NCI-H1105 treated with DMSO at 0.1 percent for 48 hours (cell line): Measurements from ENCODE around the gene DPP4.
"Not testable (repeated sequence)": the region's sequence is repeated elsewhere in the genome, so short reads cannot be mapped to it uniquely, and the experiment has no call there.

ENCODE experiments used
- DNase-seq: peaks from one replicate; lab custom pipeline; 2025; lab: John Stamatoyannopoulos, UW

The DPP4 gene

DNA sequence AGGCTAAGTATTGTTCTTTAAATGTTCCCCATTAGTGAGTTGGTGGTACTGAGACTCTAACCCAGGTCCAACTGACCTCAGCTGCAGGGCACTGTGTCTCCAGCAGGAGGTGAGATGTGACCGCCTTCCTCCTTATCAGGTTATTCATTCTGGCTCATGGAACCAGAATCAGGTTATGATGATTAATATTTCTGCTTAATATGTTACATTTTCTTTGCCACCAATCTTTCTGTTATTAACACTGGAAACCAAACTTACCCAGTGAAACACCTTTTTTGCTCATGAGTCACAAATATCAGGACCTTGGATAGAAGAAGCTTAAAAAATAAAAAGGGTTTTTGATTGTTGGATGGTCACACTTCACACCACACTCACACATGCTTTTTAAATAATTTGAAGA is 85.4 kb downstream of the DPP4 start:
- DNase-seq, result no peak

DNA sequence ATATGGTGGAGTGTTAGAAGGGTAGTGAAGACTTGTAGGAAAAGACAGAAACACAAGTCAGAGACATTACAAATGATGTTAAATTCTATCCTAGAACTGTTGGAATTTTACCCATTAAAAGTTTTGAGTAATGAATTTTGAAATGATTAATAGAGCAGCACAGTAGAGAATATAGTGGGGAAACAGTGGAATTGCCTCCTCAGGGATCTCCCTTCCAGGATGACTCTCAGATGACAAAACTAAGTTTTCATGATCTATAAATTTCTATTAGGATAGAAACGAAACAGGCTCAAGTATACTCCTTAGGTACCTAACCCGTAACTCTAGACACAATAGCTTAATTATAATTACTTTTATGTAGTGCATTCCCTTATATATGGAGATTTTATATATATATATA is 86.7 kb downstream of the DPP4 start:
- DNase-seq, result no peak

DNA sequence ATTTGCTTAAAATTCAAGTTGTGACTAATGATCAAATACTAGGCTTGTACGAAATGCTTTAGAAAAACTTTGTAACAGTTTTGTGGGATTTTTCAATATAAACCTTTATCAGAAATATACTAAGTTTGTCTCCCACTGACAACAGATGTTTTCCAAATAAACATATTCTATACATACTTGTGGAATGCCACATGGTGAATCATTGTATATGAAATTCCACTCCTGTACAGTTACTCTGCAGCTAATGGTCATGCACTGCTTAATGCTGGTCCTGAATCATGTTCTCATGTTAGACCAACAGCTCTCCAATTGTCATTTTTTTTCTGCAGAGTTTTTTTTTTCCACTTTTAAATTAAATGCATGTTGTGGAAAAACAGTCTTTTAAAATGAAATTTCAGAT is 90.1 kb downstream of the DPP4 start:
- no peak for DNase-seq

DNA sequence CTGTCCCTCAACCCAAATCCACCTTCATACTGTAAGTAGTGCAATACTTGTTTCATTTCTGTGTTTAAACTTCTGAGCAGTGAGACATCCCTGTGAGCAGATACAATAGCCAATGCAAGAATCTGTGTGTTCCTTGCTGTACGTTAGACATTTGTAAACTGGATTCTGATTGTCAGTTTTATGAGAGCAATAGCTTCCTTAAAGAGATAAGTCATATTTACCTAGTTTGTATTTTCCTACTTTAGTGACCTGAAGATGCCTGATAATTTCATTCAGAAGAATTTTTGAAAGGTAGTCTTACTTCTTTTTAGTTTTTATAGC is 90.7 kb downstream of the DPP4 start:
- no peak for DNase-seq

DNA sequence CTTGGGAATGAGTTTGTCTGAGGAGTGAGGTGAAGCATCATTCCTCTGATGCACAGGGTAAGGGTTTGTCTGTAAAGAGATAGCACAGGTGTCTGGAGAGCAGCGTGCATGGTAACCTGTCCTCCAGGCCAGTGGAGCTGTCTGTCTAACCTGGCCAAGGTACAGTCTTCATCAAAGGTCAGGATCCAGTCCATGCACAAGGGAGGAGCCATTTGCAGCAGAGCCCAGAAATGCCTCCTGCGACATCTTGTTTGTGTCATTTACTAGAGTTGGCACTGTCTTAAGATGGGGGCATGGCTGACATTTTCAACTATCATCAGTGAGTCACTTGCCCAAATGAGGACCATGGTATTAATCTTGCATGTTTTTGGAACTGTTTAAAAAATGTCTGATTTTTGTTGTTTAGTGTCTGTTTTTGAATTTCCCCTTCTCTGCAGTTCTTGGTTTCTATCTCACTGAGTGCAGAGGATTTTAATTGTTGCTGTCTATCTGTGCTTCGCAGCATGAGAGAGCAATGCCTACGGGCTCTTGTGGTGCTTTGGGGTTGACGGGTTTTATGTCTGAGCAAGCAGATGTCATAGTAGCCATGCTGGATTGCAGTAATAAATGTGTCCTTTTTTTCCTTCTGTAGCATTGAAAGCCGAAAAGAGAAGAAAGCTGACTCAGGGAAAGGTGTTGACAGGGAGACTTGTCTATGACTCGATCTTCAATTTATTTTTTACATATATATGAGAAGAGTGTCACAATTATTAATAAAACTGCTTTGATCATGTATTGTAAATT is 91.3 kb downstream of the DPP4 start:
- DNase-seq, result no peak

DNA sequence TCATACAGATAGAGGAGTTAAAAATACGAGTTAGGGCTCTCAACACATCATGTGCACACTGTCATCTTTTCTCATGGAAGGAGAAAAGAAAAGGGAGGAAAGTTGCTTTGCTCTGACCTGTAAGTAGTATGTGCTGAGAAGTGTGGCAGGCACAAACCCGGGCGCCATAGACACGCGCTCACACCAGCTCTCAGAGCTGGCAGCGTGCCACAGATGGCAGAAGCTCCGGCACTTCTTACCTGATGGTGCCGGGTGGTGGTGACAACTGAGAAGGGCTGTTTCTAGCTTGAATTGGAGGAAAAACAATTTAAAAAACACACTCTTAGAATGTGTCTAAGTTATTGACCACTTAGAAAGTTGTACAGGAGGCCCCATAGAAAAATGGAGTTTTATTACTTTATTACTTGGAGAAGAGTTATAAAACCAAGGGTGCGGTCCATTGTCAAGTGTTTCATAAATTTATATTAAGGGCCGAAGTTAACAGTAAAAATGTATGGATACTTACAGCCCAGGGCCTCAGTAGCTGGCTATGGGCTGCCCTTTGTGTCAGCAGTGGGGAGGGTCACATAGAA is 92.2 kb downstream of the DPP4 start:
- DNase-seq, result peak; percentile 47

DNA sequence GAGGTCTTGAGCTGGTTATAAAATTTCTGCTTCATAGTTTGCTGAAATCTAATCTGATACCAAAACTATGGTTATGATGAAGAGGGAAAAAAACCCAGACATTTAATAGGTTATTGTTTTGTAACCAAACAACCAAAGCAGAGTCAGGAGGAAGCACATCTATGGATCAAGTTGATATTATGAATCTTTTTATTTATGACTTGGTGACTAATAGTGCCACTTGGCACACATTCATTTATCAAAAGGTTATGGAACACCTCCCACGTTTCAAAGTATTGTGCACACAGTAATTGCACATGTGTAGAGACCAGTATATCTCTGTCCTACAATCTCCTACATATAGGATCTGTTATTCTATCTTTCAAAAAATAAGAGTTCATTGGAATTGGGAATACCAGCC is 93.0 kb downstream of the DPP4 start:
- DNase-seq, result no peak

DNA sequence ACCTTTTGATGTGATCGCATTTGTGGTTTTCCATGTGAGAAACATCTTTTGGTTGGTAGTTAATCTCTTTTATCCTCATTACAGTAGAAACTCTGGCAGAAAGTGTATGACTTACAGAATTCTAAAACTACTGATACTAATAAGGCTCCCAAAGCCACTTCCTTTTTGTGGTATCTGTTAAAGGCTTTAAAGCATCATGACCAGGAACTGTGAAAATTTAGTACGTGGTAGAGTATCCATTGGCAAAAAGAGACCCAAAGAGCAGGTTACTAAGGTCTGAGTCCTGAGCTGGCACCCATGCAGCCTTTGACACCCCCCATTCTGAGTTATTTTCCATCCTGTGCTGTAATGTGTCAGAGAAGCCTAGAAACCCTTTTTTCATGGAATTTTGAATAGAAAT is 94.5 kb downstream of the DPP4 start:
- DNase-seq, result no peak

DNA sequence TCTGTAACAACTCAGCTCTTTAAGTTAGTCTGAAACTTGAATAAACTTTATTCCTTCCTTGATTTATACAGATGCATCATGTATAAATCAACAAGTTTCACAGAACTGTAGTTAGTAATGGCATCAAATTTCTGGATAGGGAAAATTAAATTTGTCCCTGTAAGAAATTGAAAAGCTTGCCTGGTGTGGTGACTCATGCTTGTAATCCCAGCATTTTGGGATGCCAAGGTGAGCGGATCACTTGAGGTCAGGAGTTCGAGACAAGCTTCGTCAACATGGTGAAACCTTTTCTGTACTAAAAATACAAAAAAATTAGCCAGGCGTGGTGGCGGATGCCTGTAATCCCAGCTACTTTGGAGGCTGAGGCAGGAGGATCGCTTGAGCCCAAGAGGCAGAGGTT is 96.1 kb downstream of the DPP4 start:
- DNase-seq, result not testable (repeated sequence)

DNA sequence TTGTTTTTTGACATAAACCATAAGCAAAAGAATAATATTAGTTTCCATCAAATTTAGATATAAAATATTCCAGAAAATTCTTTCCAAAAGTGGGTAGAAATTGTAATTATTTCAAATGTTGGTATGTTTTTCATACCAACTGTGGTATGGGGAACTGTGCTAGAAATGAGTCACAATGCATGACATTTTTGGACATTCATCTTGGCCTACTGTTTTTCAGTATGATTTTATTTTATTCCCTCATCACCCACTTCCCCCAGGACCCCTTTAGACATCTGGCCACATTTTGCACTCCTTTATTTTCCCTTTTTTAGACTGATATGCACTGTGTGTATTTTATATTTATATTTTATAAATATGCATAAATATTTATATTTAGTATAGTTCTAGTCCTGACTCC is 97.1 kb downstream of the DPP4 start:
- DNase-seq, result no peak

DNA sequence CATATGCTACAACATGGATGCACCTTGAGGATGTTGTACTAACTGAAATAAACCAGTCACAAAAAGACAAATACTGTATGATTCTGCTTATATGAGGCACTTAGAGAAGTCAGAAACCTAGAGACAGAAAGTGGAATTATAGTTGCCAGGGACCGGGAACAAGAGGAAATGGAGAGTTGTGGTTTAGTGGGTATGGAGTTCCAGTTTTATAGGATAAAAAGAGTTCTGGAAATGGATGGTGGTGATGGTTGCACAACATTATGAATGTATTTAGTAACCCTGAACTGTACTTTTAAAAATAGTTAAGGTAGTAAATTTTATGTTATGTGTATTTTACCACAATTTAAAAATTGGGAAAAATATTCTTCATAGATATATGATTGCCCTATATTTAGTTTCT is 97.7 kb downstream of the DPP4 start:
- DNase-seq, result no peak

DNA sequence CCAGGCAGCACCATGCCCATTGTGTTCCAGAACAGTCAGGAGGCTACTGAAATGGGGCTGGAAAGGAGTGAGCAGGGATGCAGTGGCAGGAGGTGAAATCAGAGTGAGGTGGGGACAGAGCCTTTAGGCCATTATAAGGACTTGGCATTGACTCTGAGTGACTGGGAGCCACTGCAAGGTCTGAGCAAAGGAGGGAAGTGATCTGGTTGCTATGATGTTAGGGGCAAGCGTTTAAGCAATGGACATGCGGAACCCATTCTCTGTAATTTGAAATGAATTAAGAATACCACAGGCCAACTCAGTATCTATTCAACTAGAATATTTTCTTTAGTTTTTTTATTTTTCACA is 98.2 kb downstream of the DPP4 start:
- no peak for DNase-seq

DNA sequence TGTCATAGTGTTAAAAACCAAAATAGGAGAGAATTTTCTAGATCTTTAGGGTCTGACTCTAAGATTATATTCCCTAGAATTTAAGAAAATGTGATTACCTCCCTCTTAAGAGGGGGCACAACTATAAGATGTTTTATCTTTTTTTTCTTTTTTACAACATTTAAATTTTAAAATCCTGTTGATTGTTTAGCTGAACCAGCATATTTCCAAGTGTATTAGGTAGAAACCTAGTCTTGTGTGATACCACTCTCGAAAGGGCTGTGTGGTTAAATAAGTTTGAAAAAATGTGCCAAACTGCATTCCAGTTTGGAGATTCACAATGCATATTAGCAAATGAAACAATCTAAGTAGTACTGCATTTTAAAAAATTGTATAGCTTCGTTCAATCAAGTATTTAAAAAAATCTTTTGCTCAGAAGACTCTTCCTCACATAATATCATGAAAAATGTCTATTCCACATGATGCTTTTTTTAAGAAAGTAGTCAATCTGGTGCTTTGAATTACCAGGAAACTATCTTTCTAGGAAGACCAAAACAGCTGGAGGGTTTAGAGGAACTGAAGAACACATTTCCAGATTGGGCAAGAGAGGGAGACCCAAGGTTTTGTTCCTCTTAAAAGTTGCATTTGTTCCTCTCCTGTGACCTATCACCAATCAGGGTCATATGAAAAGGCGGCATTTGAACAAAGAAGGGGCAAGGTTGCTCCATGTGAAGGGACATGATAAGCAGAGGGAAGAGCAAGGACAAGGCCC is 98.8 kb downstream of the DPP4 start:
- DNase-seq, result no peak

DNA sequence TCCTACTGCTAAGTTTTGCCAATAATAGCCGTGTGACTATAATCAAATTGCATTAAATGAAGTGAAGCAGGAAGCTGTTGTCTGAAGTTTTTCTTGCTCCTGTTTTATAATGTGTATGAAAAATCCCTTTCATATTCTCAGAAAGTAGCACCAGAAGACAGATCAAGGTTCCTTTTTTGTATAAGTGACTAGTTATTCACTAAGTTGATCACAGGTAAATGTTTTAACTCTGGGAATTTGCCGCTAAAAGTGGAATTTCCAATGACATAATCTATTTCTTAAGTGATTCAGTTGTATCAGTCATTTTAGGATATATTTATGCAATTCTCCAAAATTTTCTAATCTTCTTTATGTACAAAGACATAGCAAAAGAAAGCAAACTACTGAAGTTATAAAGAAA is 99.6 kb downstream of the DPP4 start:
- DNase-seq, result no peak

DNA sequence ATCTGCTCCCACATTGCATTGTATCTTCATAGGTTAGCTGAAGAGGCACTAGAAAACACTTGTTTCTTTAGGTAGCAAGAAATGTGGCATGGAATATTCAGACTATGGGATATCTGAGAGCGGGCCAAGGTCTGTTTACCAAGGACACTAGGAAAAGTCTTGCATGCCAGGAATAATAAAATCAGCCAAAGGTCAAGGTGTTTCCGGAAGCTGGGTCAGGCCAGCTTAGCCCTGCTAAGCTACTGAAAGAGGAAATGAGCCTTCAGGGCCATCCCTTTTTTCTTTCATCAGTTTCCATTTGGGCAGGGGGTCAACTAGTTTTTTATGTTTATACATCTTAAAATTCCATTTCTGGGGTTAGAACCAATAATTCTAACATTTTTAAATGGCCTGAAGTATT is 101.1 kb downstream of the DPP4 start:
- DNase-seq, result no peak

DNA sequence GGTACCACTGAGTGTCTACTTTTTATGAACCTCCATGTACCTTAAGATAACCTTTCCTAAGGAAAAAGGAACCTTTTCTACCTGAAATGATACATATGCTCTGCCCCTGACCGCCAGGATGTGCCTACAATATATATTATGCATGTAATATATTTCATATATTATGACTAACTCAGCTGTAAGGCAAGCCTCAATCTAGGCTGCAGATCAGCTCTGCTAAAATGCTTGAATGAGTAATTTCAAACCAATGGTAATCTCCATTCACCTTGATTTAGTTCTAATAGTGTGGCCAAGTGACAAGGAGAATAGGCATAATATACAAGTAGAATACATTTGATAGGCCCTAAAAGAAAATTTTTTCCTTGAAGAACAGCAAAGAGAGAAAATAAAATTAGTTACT is 101.8 kb downstream of the DPP4 start:
- no peak for DNase-seq

DNA sequence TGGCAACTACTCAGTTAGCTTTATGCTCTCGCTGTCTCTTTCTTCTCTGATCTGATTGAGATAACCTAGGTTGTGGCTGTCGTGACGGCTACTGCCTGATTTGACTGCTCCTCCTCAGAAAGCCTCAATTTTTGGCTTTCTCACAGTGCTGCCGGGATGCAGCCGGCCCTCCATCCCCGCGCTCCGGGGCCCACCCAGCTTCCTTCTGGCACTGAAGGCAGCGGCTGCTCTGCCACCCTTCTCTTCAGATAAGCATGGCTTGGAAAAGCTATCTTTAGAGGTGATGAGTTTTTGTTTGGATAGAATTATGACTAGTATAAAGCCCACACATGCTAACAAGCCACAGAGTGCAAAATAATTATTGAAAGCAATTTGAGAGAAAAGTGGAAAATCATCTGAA is 102.5 kb downstream of the DPP4 start:
- DNase-seq, result no peak

DNA sequence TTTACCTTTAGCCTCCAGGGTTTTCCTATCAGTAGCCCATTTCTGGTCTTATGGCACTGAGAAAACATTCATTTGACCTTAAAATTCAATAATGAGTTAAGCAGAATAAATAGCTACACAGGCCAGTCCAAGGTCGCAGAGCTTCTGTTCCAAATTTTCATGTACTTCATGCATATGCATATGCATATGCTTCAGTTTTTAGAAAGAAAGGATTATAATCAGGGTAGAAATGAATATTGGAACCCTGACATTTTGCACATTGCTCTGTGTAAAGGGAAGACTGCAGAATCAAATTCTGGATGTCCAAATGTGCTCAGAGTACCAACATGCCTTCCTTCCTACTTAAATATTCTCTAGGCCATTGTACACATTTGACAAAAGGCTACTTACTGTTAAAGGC is 104.9 kb downstream of the DPP4 start:
- DNase-seq, result no peak

DNA sequence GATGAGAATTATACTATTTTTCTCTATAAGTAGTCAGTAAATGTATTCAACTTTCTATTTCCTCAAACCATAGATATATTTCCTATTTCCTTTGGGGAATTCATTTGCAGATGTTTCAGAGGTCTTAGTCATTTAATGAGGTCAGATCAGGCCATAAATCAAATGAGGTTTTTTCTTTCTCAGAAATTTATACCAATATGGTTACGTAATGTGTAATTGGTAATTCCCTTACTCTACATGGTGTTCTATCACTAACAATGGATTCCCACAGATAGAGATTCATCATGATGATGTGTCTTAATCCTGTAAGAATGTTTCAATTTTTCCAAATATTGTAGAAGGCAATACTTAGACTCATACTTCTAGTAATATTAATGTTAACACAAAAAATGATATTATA is 108.0 kb downstream of the DPP4 start:
- no peak for DNase-seq

DNA sequence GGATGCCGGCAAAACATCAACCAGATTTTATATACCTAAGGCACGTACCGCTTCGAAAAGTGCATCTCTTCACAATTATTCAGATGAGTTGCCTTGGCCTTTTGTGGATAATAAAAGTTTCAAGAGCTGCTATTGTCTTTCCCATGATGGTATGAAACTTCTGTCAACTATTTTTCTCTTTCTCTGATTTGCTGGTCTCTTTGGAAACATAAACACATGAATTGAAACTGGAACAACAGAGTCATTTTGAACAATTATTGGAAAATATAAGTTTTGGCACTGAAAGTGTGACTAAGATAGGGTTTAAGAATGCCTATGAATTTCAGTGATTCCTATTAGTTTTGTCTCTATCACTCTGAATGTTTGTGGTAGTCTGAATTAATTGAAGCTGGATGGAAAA is 109.9 kb downstream of the DPP4 start:
- DNase-seq, result no peak

DNA sequence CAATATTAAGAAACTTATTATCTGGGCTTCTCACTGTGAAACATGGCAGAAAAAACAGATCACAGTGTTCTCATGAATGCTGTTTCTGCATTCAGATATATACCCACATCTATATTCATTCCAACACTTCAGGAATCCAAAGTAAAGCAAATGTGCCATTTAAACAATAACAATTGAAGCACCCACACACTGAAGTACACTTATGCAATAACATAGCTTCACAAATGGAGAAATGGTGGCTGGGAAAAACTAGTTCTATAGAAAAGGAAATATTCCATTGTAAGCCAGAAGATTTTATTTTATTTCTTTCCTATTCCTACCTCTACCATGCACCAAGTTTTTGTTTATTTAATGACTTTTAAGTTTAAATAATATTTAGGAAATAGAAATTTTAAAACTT is 111.9 kb downstream of the DPP4 start:
- no peak for DNase-seq

DNA sequence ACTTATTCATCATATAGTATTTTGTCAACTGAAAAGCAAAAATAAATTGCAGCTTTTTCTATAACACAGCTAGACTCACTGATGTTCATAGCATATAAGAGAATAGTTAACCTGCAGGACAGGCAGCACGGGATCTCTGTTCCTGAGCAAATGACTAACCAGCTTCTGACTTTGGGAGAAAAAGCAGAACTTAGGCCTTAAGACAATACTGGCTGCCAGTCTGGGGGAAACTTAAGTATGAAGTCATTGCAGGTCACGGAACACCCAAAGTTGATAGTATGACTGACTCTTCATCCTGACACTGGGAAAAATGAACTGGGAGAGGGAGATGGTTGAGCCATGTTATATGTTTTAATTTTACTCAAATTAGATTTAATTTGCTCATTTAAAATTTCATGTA is 113.0 kb downstream of the DPP4 start:
- no peak for DNase-seq

DNA sequence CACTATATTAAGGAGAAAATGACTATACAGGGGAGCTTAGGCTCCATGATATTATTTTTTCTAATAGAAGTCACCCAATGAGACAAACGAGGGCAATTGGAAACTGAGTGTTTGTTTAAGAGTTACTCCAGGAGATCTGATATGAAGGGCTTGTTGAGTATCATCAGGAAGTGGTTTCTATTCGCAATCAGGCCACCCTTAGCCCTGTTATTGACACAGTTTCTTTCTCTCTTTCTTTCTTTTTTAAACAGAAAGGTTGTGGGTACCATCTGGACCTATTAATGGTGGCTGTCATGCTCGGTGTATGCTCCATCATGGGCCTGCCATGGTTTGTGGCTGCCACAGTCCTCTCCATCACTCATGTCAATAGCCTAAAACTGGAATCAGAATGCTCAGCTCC is 117.3 kb downstream of the DPP4 start:
- DNase-seq, result no peak

DNA sequence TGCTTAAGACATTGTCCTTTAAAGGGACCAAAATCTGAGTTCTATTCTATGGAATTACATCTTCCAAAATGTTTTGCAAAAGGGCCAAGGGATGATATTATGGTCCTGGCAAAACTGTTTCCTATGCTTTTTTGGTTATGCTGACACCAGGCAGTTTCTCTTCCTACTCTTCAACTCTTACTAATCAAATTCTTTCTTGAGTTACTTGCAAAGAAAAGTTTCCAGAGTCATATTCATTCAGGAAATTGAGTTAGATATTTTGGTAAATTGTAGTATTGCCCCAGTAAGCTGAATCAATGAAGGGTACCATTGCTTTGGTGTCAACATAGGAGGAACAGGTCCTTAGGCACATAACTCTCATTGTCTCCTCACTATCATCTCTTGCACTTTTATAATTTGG is 118.8 kb downstream of the DPP4 start:
- DNase-seq, result no peak
